Fibroblast of lung (primary cell): ENCODE data around the gene SURF2. TPM values are rescaled to one million over a fixed set of nuclear protein-coding genes. Genes with fewer than 3 reads are reported as not detected.

ENCODE experiments used
- DNase-seq, 2 donors: peaks; one replicate each; pipeline versions ENCODE4 v3.0.0 to v3.0.0-alpha.2; 2010; ENCODE audit warnings: low read depth in 2 of 2
- H2AFZ ChIP-seq: 2 replicates; pipeline ENCODE4 v1.5.1; 2012; ENCODE audit warnings: low read length, control low read depth, inconsistent platforms
- H3K27ac ChIP-seq: 2 replicates; pipeline ENCODE4 v1.5.1; 2011; ENCODE audit warnings: low read length, control low read depth; ENCODE audit not compliant: insufficient read depth
- H3K27me3 ChIP-seq: 2 replicates; pipeline ENCODE4 v1.5.1; 2011; ENCODE audit warnings: mild to moderate bottlenecking, low read length; ENCODE audit not compliant: control insufficient read depth, insufficient read depth
- H3K36me3 ChIP-seq: 2 replicates; pipeline ENCODE4 v1.5.1; 2011; ENCODE audit warnings: low read length; ENCODE audit not compliant: control insufficient read depth, insufficient read depth
- H3K4me1 ChIP-seq: 2 replicates; pipeline ENCODE4 v1.5.1; 2011; ENCODE audit warnings: low read length; ENCODE audit not compliant: control insufficient read depth, insufficient read depth; ENCODE audit errors: extremely low read depth
- H3K4me2 ChIP-seq: 2 replicates; pipeline ENCODE4 v1.5.1; 2011; ENCODE audit warnings: low read length, control low read depth; ENCODE audit not compliant: insufficient read depth; ENCODE audit errors: extremely low read depth
- H3K4me3 ChIP-seq, 4 experiments: fragments of 200-600 bp in 1 of 4; sonication (generic) in 1 of 4; replicated peaks in 1 of 4; 2 replicates each; pipeline ENCODE4 v1.5.1; 2011 to 2016; ENCODE audit warnings: low read length in 4 of 4, low read depth in 3 of 4, mild to moderate bottlenecking in 3 of 4, control low read depth in 2 of 4, inconsistent platforms in 1 of 4, mixed read lengths in 1 of 4; ENCODE audit not compliant: insufficient read depth in 1 of 4; ENCODE audit errors: control extremely low read depth in 1 of 4
- H3K79me2 ChIP-seq: 2 replicates; pipeline ENCODE4 v1.5.1; 2012; ENCODE audit warnings: mild to moderate bottlenecking, low read length, inconsistent platforms; ENCODE audit not compliant: control insufficient read depth, insufficient read depth
- H3K9ac ChIP-seq: 2 replicates; pipeline ENCODE4 v1.5.1; 2011; ENCODE audit warnings: mild to moderate bottlenecking, low read length, control low read depth; ENCODE audit not compliant: insufficient read depth
- H3K9me3 ChIP-seq: 2 replicates; pipeline ENCODE4 v1.5.1; 2012; ENCODE audit warnings: low read depth, low read length; ENCODE audit not compliant: control insufficient read depth, insufficient read depth
- H4K20me1 ChIP-seq: 2 replicates; pipeline ENCODE4 v1.5.1; 2011; ENCODE audit warnings: low read length; ENCODE audit not compliant: control insufficient read depth, insufficient read depth; ENCODE audit errors: extremely low read depth
- CTCF ChIP-seq, 2 donors: IDR thresholded peaks in 1 of 2; conservative IDR thresholded peaks in 1 of 2; 1 replicate in 1 of 2; 2 replicates in 1 of 2; pipeline ENCODE4 v1.5.1; 2011 to 2012; ENCODE audit warnings: low read length in 2 of 2, control low read depth in 1 of 2, inconsistent platforms in 1 of 2, low read depth in 1 of 2, mild to moderate bottlenecking in 1 of 2
- EZH2 ChIP-seq: IDR thresholded peaks from 2 replicates; pipeline ENCODE4 v1.5.1; 2012; ENCODE audit warnings: low read length, control low read depth, mild to moderate bottlenecking; ENCODE audit errors: missing control alignments
- polyA plus RNA-seq, 2 donors: library from polyadenylated mRNA; depleted of rRNA in 1 of 2; stranded (reverse) in 1 of 2; unstranded in 1 of 2; fragments of >200 nt; gene quantifications; 2 replicates each; pipeline ENCODE4 v1.2.1, GENCODE V29; 2011 to 2012; ENCODE audit warnings: missing spikeins in 1 of 2
- total RNA-seq: library from RNA; depleted of rRNA; stranded (reverse); fragments of >200 nt; gene quantifications from 2 replicates; pipeline ENCODE4 v1.2.1, GENCODE V29; 2014

SURF2 gene
- total and polyA plus RNA-seq, 2 donors (not counting 1 experiment from before 2014, with no cell fraction given): 11.2 to 13.9 TPM

GRCh38 chr9:133378408-133378962, 22.1 kb downstream of the SURF2 start:
- no peak overlapping the region for H3K27ac ChIP-seq
- no peak for DNase-seq
- no peak for TF ChIP-seq CTCF (conservative IDR thresholded peaks at IDR 0.05 in 1 of 2, IDR thresholded peaks at IDR 0.05 in 1 of 2; ENCODE audit: low read depth in 1 of 2, low read length in 2 of 2)
- no peak for TF ChIP-seq EZH2

GRCh38 chr9:133379153-133380086, 23.1 kb downstream of the SURF2 start:
- peaks cover 14% of the 10 kb centered on the region for H3K79me2 ChIP-seq
- DNase-seq: no peak
- no peaks in the 10 kb centered on the region for H3K9me3 ChIP-seq
- no peak overlapping the region for H3K4me3 ChIP-seq
- no peak overlapping the region for H2AFZ ChIP-seq
- peaks cover 2% of the 10 kb centered on the region for H3K4me1 ChIP-seq
- no peaks in the 10 kb centered on the region for H3K36me3 ChIP-seq
- no peaks in the 10 kb centered on the region for H4K20me1 ChIP-seq
- H3K27ac ChIP-seq: no peak overlapping the region
- TF ChIP-seq CTCF (conservative IDR thresholded peaks at IDR 0.05 in 1 of 2, IDR thresholded peaks at IDR 0.05 in 1 of 2; ENCODE audit: low read depth in 1 of 2, low read length in 2 of 2): no peak
- TF ChIP-seq EZH2: no peak
- no peak overlapping the region for H3K9ac ChIP-seq
- H3K4me2 ChIP-seq: no peak overlapping the region
- H3K27me3 ChIP-seq: no peaks in the 10 kb centered on the region

More at GRCh38 chr9:133378408-133378962, 22.1 kb downstream of the SURF2 start:
- peaks cover 23% of the 10 kb centered on the region for H3K79me2 ChIP-seq
- H3K4me2 ChIP-seq: no peak overlapping the region
- H3K9me3 ChIP-seq: no peaks in the 10 kb centered on the region
- H2AFZ ChIP-seq: no peak overlapping the region
- no peaks in the 10 kb centered on the region for H3K36me3 ChIP-seq
- H4K20me1 ChIP-seq: no peaks in the 10 kb centered on the region
- H3K4me1 ChIP-seq: peaks cover 2% of the 10 kb centered on the region
- H3K4me3 ChIP-seq: no peak overlapping the region
- no peak overlapping the region for H3K9ac ChIP-seq
- no peaks in the 10 kb centered on the region for H3K27me3 ChIP-seq

GRCh38 chr9:133380734-133381133, 24.4 kb downstream of the SURF2 start:
- no peak for TF ChIP-seq EZH2
- TF ChIP-seq CTCF (conservative IDR thresholded peaks at IDR 0.05 in 1 of 2, IDR thresholded peaks at IDR 0.05 in 1 of 2; ENCODE audit: low read depth in 1 of 2, low read length in 2 of 2): no peak
- peaks cover under 1% of the 10 kb centered on the region for H3K79me2 ChIP-seq
- no peak overlapping the region for H3K9ac ChIP-seq

More at GRCh38 chr9:133380734-133381133, 24.4 kb downstream of the SURF2 start:
- no peaks in the 10 kb centered on the region for H3K27me3 ChIP-seq
- no peaks in the 10 kb centered on the region for H3K36me3 ChIP-seq
- no peak overlapping the region for H3K27ac ChIP-seq
- H4K20me1 ChIP-seq: no peaks in the 10 kb centered on the region
- peaks cover 2% of the 10 kb centered on the region for H3K4me1 ChIP-seq
- no peaks in the 10 kb centered on the region for H3K9me3 ChIP-seq
- no peak overlapping the region for H2AFZ ChIP-seq
- no peak overlapping the region for H3K4me3 ChIP-seq
- H3K4me2 ChIP-seq: no peak overlapping the region
- DNase-seq: no peak
